IMR-90 (cell line): ENCODE results near the gene ANKIB1. TPM values are rescaled to one million over a fixed set of nuclear protein-coding genes. Genes with fewer than 3 reads are reported as not detected.

ENCODE experiments used
- ATAC-seq: fragments of 200-7000 bp; cut with Tn5 transposase; 2 replicates; pipeline ENCODE4 v1.9.1; 2020; ENCODE audit warnings: low read depth, mild to moderate bottlenecking, moderate library complexity
- BruUV-seq: library from RNA; stranded (reverse); fragments of 400-500 nt; replicated peaks from 2 replicates; lab custom pipeline; 2021; lab: Mats Ljungman, UMichigan
- CTCF ChIA-PET: fragments of 300-600 bp; formaldehyde crosslinking; extraction: SDS; loops from one replicate; lab custom pipeline; 2021; ENCODE audit warnings: antibody characterized with exemption; lab: Yijun Ruan, JAX
- POLR2A ChIA-PET: fragments of 300-600 bp; sonication (Branson Sonifier 250); formaldehyde crosslinking; loops from one replicate; lab custom pipeline; 2022; ENCODE audit warnings: antibody characterized with exemption; ENCODE audit not compliant: unreplicated experiment; lab: Charles Lee
- DNase-seq: peaks from one replicate; pipeline ENCODE4 v3.0.0; 2013
- H2AFZ ChIP-seq: replicated peaks from 2 replicates; pipeline ENCODE3; 2013; ENCODE audit warnings: low read length, mild to moderate bottlenecking; ENCODE audit not compliant: poor library complexity
- H2AK5ac ChIP-seq: 2 replicates; pipeline ENCODE4 v1.6.1; 2013; ENCODE audit warnings: low read depth, low read length, inconsistent platforms
- H2AK9ac ChIP-seq: replicated peaks from 2 replicates; pipeline ENCODE3; 2013; ENCODE audit warnings: mild to moderate bottlenecking, low read depth, low read length, moderate library complexity; ENCODE audit not compliant: poor library complexity
- H2BK120ac ChIP-seq: 2 replicates; pipeline ENCODE4 v1.6.1; 2013; ENCODE audit warnings: low read depth, low read length, inconsistent platforms
- H2BK15ac ChIP-seq: 3 replicates; pipeline ENCODE4 v1.6.1; 2013; ENCODE audit warnings: low read depth, low read length, inconsistent platforms
- H2BK20ac ChIP-seq: 2 replicates; pipeline ENCODE4 v1.6.1; 2013; ENCODE audit warnings: low read depth, mild to moderate bottlenecking, inconsistent platforms, low read length, moderate library complexity
- H2BK5ac ChIP-seq: 2 replicates; pipeline ENCODE4 v1.6.1; 2013; ENCODE audit warnings: mild to moderate bottlenecking, low read depth, low read length, inconsistent platforms; ENCODE audit not compliant: poor library complexity, severe bottlenecking
- H3K14ac ChIP-seq: replicated peaks from 2 replicates; pipeline ENCODE4 v1.6.1; 2013; ENCODE audit warnings: low read depth, low read length, inconsistent platforms
- H3K18ac ChIP-seq: 2 replicates; pipeline ENCODE4 v1.6.1; 2013; ENCODE audit warnings: low read depth, low read length, control low read depth
- H3K23ac ChIP-seq: 2 replicates; pipeline ENCODE4 v1.6.1; 2013; ENCODE audit warnings: low read depth, low read length, inconsistent platforms
- H3K27ac ChIP-seq: 2 replicates; pipeline ENCODE4 v1.5.1; 2013; ENCODE audit warnings: mild to moderate bottlenecking, control low read depth, low read length; ENCODE audit not compliant: insufficient read depth
- H3K27me3 ChIP-seq: 2 replicates; pipeline ENCODE4 v1.6.1; 2013; ENCODE audit warnings: low read length; ENCODE audit not compliant: control insufficient read depth, insufficient read depth
- H3K36me3 ChIP-seq: 2 replicates; pipeline ENCODE4 v1.6.1; 2013; ENCODE audit warnings: low read length, mixed read lengths; ENCODE audit not compliant: control insufficient read depth, insufficient read depth
- H3K4ac ChIP-seq: 2 replicates; pipeline ENCODE4 v1.6.1; 2013; ENCODE audit warnings: low read depth, low read length, inconsistent platforms
- H3K4me1 ChIP-seq: 2 replicates; pipeline ENCODE4 v1.6.1; 2013; ENCODE audit warnings: low read length, mixed read lengths; ENCODE audit not compliant: control insufficient read depth, insufficient read depth
- H3K4me2 ChIP-seq: 2 replicates; pipeline ENCODE4 v1.6.1; 2013; ENCODE audit warnings: low read depth, mild to moderate bottlenecking, control low read depth, low read length, moderate library complexity
- H3K4me3 ChIP-seq: 2 replicates; pipeline ENCODE4 v1.5.1; 2013; ENCODE audit warnings: low read depth, mild to moderate bottlenecking, control low read depth, low read length, moderate library complexity; ENCODE audit not compliant: insufficient read depth
- H3K56ac ChIP-seq: 2 replicates; pipeline ENCODE4 v1.6.1; 2013; ENCODE audit warnings: low read length, inconsistent platforms; ENCODE audit not compliant: insufficient read depth; ENCODE audit errors: extremely low read depth
- H3K79me1 ChIP-seq, 2 experiments: 2 replicates each; pipeline ENCODE4 v1.6.1; 2013; ENCODE audit warnings: low read length in 2 of 2, inconsistent platforms in 1 of 2, low read depth in 1 of 2
- H3K9ac ChIP-seq: 2 replicates; pipeline ENCODE4 v1.6.1; 2013; ENCODE audit warnings: low read depth, low read length, control low read depth
- H3K9me1 ChIP-seq: 2 replicates; pipeline ENCODE4 v1.6.1; 2013; ENCODE audit warnings: low read length, inconsistent platforms; ENCODE audit not compliant: insufficient read depth
- H3K9me3 ChIP-seq: 2 replicates; pipeline ENCODE4 v1.6.1; 2013; ENCODE audit warnings: low read length; ENCODE audit not compliant: control insufficient read depth, insufficient read depth
- H4K20me1 ChIP-seq: 2 replicates; pipeline ENCODE4 v1.6.1; 2013; ENCODE audit warnings: low read length, inconsistent platforms; ENCODE audit not compliant: insufficient read depth
- H4K5ac ChIP-seq: 2 replicates; pipeline ENCODE4 v1.6.1; 2013; ENCODE audit warnings: mild to moderate bottlenecking, low read depth, low read length, control low read depth
- H4K8ac ChIP-seq, 2 experiments: 2 replicates each; pipeline ENCODE4 v1.6.1; 2013; ENCODE audit warnings: low read depth in 2 of 2, low read length in 2 of 2, control low read depth in 1 of 2, inconsistent platforms in 1 of 2
- H4K91ac ChIP-seq: 2 replicates; pipeline ENCODE4 v1.6.1; 2013; ENCODE audit warnings: low read depth, low read length, inconsistent platforms; ENCODE audit not compliant: insufficient read depth
- BHLHE40 ChIP-seq: fragments of 150-350 bp; IDR thresholded peaks from 2 replicates; pipeline ENCODE4 v1.6.1; 2016; ENCODE audit warnings: mild to moderate bottlenecking, low read depth, low read length
- CHD1 ChIP-seq: IDR thresholded peaks from 2 replicates; pipeline ENCODE4 v1.6.1; 2012; ENCODE audit warnings: low read depth, low read length, improper control_type of control experiment
- ELK1 ChIP-seq: fragments of 150-350 bp; IDR thresholded peaks from 2 replicates; pipeline ENCODE4 v1.6.1; 2016; ENCODE audit warnings: low read depth, mild to moderate bottlenecking, low read length, moderate library complexity, borderline replicate concordance
- FOS ChIP-seq: fragments of 150-350 bp; IDR thresholded peaks from 2 replicates; pipeline ENCODE4 v1.6.1; 2016; ENCODE audit warnings: low read depth, low read length
- MAFK ChIP-seq: IDR thresholded peaks from 2 replicates; pipeline ENCODE4 v1.6.1; 2012; ENCODE audit warnings: low read depth, low read length, improper control_type of control experiment
- NFE2L2 ChIP-seq: fragments of 150-350 bp; IDR thresholded peaks from 2 replicates; pipeline ENCODE4 v1.6.1; 2016; ENCODE audit warnings: low read depth, mild to moderate bottlenecking, low read length
- WGBS, 2 experiments: methylation state at CpG; one replicate each; pipeline versions ENCODE4 v1.1.5 to v1.1.7; 2013; ENCODE audit warnings: missing lambda C conversion rate in 2 of 2; ENCODE audit not compliant: insufficient read length in 1 of 2; ENCODE audit errors: extremely low coverage in 2 of 2; 5-methylcytosine and 5-hydroxymethylcytosine counted together
- dilution Hi-C: fragments of 300-500 bp; cut with HindIII; formaldehyde crosslinking; loops from one replicate; pipeline ENCODE4 v1.14.3; 2018; ENCODE audit warnings: low sequenced_read_pairs; ENCODE audit not compliant: unreplicated experiment
- in situ Hi-C: fragments of 300-500 bp; cut with MboI; formaldehyde crosslinking; loops from 3 replicates; pipeline ENCODE4 v1.14.3; 2019; ENCODE audit warnings: low sequenced_read_pairs, inconsistent platforms, mixed read lengths
- intact Hi-C: fragments of 100-400 bp; cut with micrococcal nuclease; formaldehyde crosslinking; loops from 2 replicates; pipeline ENCODE4 v1.10.0; 2022
- polyA plus RNA-seq, 3 experiments: library from polyadenylated mRNA; depleted of rRNA; stranded (reverse); fragments of >200 nt; gene quantifications; 2 replicates each; pipeline ENCODE4 v1.2.3, GENCODE V29; 2012; ENCODE audit warnings: low replicate concordance in 1 of 3
- total RNA-seq: library from RNA; depleted of rRNA; stranded (reverse); fragments of >200 nt; gene quantifications from 2 replicates; pipeline ENCODE4 v1.2.3, GENCODE V29; 2012
- TF ChIP-seq, protein P1 (sequence below): fragments of 150-350 bp; IDR thresholded peaks from 2 replicates; pipeline ENCODE4 v1.6.1; 2017; ENCODE audit warnings: mild to moderate bottlenecking, antibody characterized with exemption, low read length, low read depth

Gene ANKIB1
- total and polyA plus RNA-seq, 2 of the 4 experiments (the other 2 are of a cell fraction), result 18.7 to 33.9 TPM

GRCh38 chr7:92359801-92360200 is 114.0 kb downstream of the ANKIB1 start:
- in situ Hi-C loops (no loop called here), dilution Hi-C loops (no loop called here), intact Hi-C loops (loop anchor here (10.0 kb wide), 1 partner anchor 125 kb away; no protein-coding TSS in a partner anchor)
- Histone ChIP-seq H2BK5ac (peak overlapping the region; percentile 82), H3K79me1 (no peaks in the 10 kb centered on the region; a peak in 1 of 4 replicates), H3K27me3 (no peaks in the 10 kb centered on the region), H3K36me3 (peaks cover 5% of the 10 kb centered on the region; the same call in 1 of the 2 replicates), H2AK5ac (no peak overlapping the region), H3K14ac (no peak overlapping the region), H3K4me2 (no peak overlapping the region), H3K9me3 (no peaks in the 10 kb centered on the region), H2BK120ac (no peak overlapping the region), H2AK9ac (no peak overlapping the region), H4K8ac (no peak overlapping the region), H3K23ac (no peak overlapping the region), H3K9me1 (no peaks in the 10 kb centered on the region), H3K27ac (no peak overlapping the region), H3K18ac (no peak overlapping the region), H4K91ac (no peak overlapping the region), H2BK20ac (no peak overlapping the region), H4K5ac (no peak overlapping the region), H2BK15ac (no peak overlapping the region), H3K4me3 (no peak overlapping the region), H4K20me1 (no peaks in the 10 kb centered on the region), H2AFZ (no peak overlapping the region), H3K4me1 (peaks cover 1% of the 10 kb centered on the region; the same call in 1 of the 2 replicates), H3K9ac (no peak overlapping the region), H3K56ac (no peak overlapping the region), H3K4ac (no peak overlapping the region)
- ATAC-seq (peak; percentile 32), DNase-seq (peak; percentile 10)
- WGBS, 2 experiments, result 100% methylated on average over 1 of the region's 3 CpGs; no CpG with 5 or more reads in 1 of the 2 experiments
- CTCF ChIA-PET, result no interaction called here
- no TSS peak for BruUV-seq
- TF ChIP-seq MAFK, result no peak
- TF ChIP-seq NFE2L2, result no peak
- TF ChIP-seq, protein P1, sequence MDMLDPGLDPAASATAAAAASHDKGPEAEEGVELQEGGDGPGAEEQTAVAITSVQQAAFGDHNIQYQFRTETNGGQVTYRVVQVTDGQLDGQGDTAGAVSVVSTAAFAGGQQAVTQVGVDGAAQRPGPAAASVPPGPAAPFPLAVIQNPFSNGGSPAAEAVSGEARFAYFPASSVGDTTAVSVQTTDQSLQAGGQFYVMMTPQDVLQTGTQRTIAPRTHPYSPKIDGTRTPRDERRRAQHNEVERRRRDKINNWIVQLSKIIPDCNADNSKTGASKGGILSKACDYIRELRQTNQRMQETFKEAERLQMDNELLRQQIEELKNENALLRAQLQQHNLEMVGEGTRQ, result no peak
- no peak for TF ChIP-seq FOS
- TF ChIP-seq BHLHE40, result no peak
- no peak for TF ChIP-seq CHD1
- TF ChIP-seq ELK1, result no peak
- POLR2A ChIA-PET, result no interaction called here
